ENCODE measurements around the gene THUMPD2.

THUMPD2 gene

DNA sequence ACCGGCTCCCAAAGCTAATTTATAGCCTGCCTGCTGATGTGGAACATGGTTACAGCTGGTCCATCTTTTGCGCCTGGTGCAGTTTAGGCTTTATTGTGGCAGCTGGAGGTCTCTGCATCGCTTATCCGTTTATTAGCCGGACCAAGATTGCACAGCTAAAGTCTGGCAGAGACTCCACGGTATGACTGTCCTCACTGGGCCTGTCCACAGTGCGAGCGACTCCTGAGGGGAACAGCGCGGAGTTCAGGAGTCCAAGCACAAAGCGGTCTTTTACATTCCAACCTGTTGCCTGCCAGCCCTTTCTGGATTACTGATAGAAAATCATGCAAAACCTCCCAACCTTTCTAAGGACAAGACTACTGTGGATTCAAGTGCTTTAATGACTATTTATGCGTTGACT is 62.0 kb downstream of the THUMPD2 start:
- Histone ChIP-seq H2AFZ (ENCODE audit: low read length) (no peak overlapping the region), H3K79me1 (ENCODE audit: low read depth, low read length) (no peaks in the 10 kb centered on the region), H2BK15ac (ENCODE audit: low read length) (no peak overlapping the region), H3K27me3 (ENCODE audit: control insufficient read depth in 3 of 3, insufficient read depth in 3 of 3, low read depth in 1 of 3, low read length in 3 of 3) (no peaks in the 10 kb centered on the region), H2AK5ac (ENCODE audit: low read depth, low read length) (no peak overlapping the region), H3K4me1 (ENCODE audit: control insufficient read depth in 2 of 2, insufficient read depth in 1 of 2, low read depth in 1 of 2, low read length in 2 of 2) (peaks cover 0 to 2% of the 10 kb centered on the region in 2 donors), H3K4ac (ENCODE audit: low read length) (no peak overlapping the region), H2BK5ac (ENCODE audit: low read length) (no peak overlapping the region), H3K9me3 (replicated peaks in 1 of 2; ENCODE audit: control insufficient read depth in 2 of 2, insufficient read depth in 1 of 2, low read depth in 1 of 2, low read length in 2 of 2) (peaks cover 0 to 7% of the 10 kb centered on the region in 2 donors), H4K91ac (ENCODE audit: low read depth, low read length, poor library complexity) (no peak overlapping the region), H2BK12ac (ENCODE audit: low read length) (no peak overlapping the region), H2BK120ac (ENCODE audit: low read depth, low read length) (no peak overlapping the region), H3K18ac (ENCODE audit: low read length) (no peak overlapping the region), H3K27ac (replicated peaks; ENCODE audit: low read length) (no peak overlapping the region), H4K8ac (ENCODE audit: low read depth, low read length) (no peak overlapping the region), H3K36me3 (replicated peaks in 1 of 2; ENCODE audit: control insufficient read depth in 2 of 2, insufficient read depth in 2 of 2, low read length in 2 of 2) (peaks cover 0 to 73% of the 10 kb centered on the region in 2 donors), H3K4me2 (ENCODE audit: insufficient read depth, low read length, poor library complexity, severe bottlenecking) (no peak overlapping the region), H3K9ac (ENCODE audit: low read depth, low read length, poor library complexity) (no peak overlapping the region), H3K23ac (ENCODE audit: low read depth, low read length, poor library complexity) (no peak overlapping the region), H3K4me3 (ENCODE audit: low read length in 2 of 2) (no peak overlapping the region), H3K14ac (ENCODE audit: low read length) (no peak overlapping the region)
- no CpG with 5 or more reads among the region's 12 CpGs for WGBS, 2 donors (ENCODE audit: extremely low coverage in 2 of 2, insufficient read length in 2 of 2, insufficient replicate concordance in 1 of 2)
- no peak for DNase-seq (ENCODE audit: low spot score)

GRCh38 chr2:39715822-39716221 is 63.2 kb downstream of the THUMPD2 start:
- no CpG with 5 or more reads among the region's 3 CpGs for WGBS, 2 donors (ENCODE audit: extremely low coverage in 2 of 2, insufficient read length in 2 of 2, insufficient replicate concordance in 1 of 2)
- no peak overlapping the region for H2AK5ac ChIP-seq (ENCODE audit: low read depth, low read length)
- H3K4ac ChIP-seq (ENCODE audit: low read length): no peak overlapping the region
- no peak overlapping the region for H2BK12ac ChIP-seq (ENCODE audit: low read length)
- peaks cover 0 to 86% of the 10 kb centered on the region in 2 donors for H3K36me3 ChIP-seq (replicated peaks in 1 of 2; ENCODE audit: control insufficient read depth in 2 of 2, insufficient read depth in 2 of 2, low read length in 2 of 2)
- no peak overlapping the region for H3K4me3 ChIP-seq (ENCODE audit: low read length in 2 of 2)
- H4K91ac ChIP-seq (ENCODE audit: low read depth, low read length, poor library complexity): no peak overlapping the region
- no peak overlapping the region for H2BK5ac ChIP-seq (ENCODE audit: low read length)
- H3K18ac ChIP-seq (ENCODE audit: low read length): no peak overlapping the region
- H3K9ac ChIP-seq (ENCODE audit: low read depth, low read length, poor library complexity): no peak overlapping the region
- H2BK120ac ChIP-seq (ENCODE audit: low read depth, low read length): no peak overlapping the region
- H3K27me3 ChIP-seq (ENCODE audit: control insufficient read depth in 3 of 3, insufficient read depth in 3 of 3, low read depth in 1 of 3, low read length in 3 of 3): no peaks in the 10 kb centered on the region
- H2AFZ ChIP-seq (ENCODE audit: low read length): no peak overlapping the region
- no peaks in the 10 kb centered on the region for H3K79me1 ChIP-seq (ENCODE audit: low read depth, low read length)
- no peak overlapping the region for H3K4me2 ChIP-seq (ENCODE audit: insufficient read depth, low read length, poor library complexity, severe bottlenecking)
- no peak for DNase-seq (ENCODE audit: low spot score)
- H3K27ac ChIP-seq (replicated peaks; ENCODE audit: low read length): no peak overlapping the region
- no peak overlapping the region for H2BK15ac ChIP-seq (ENCODE audit: low read length)
- no peak overlapping the region for H3K23ac ChIP-seq (ENCODE audit: low read depth, low read length, poor library complexity)
- no peaks in the 10 kb centered on the region for H3K4me1 ChIP-seq (ENCODE audit: control insufficient read depth in 2 of 2, insufficient read depth in 1 of 2, low read depth in 1 of 2, low read length in 2 of 2)
- H3K14ac ChIP-seq (ENCODE audit: low read length): no peak overlapping the region
- H3K9me3 ChIP-seq (replicated peaks in 1 of 2; ENCODE audit: control insufficient read depth in 2 of 2, insufficient read depth in 1 of 2, low read depth in 1 of 2, low read length in 2 of 2): peaks cover 0 to 7% of the 10 kb centered on the region in 2 donors
- H4K8ac ChIP-seq (ENCODE audit: low read depth, low read length): no peak overlapping the region

- H2BK15ac ChIP-seq (ENCODE audit: low read length): no peak overlapping the region
- peaks cover 0 to 7% of the 10 kb centered on the region in 2 donors for H3K9me3 ChIP-seq (replicated peaks in 1 of 2; ENCODE audit: control insufficient read depth in 2 of 2, insufficient read depth in 1 of 2, low read depth in 1 of 2, low read length in 2 of 2)
- no peaks in the 10 kb centered on the region for H3K4me1 ChIP-seq (ENCODE audit: control insufficient read depth in 2 of 2, insufficient read depth in 1 of 2, low read depth in 1 of 2, low read length in 2 of 2)
- no peak overlapping the region for H3K14ac ChIP-seq (ENCODE audit: low read length)
- H3K4me2 ChIP-seq (ENCODE audit: insufficient read depth, low read length, poor library complexity, severe bottlenecking): no peak overlapping the region
- no peak overlapping the region for H2AK5ac ChIP-seq (ENCODE audit: low read depth, low read length)
- H2BK120ac ChIP-seq (ENCODE audit: low read depth, low read length): no peak overlapping the region
- H3K23ac ChIP-seq (ENCODE audit: low read depth, low read length, poor library complexity): no peak overlapping the region
- no peak overlapping the region for H2BK12ac ChIP-seq (ENCODE audit: low read length)
- no peak overlapping the region for H4K91ac ChIP-seq (ENCODE audit: low read depth, low read length, poor library complexity)
- no peak overlapping the region for H3K9ac ChIP-seq (ENCODE audit: low read depth, low read length, poor library complexity)
- H3K18ac ChIP-seq (ENCODE audit: low read length): no peak overlapping the region
- no peak overlapping the region for H2AFZ ChIP-seq (ENCODE audit: low read length)
- no peak overlapping the region for H3K4ac ChIP-seq (ENCODE audit: low read length)
- H3K36me3 ChIP-seq (replicated peaks in 1 of 2; ENCODE audit: control insufficient read depth in 2 of 2, insufficient read depth in 2 of 2, low read length in 2 of 2): peaks cover 0 to 93% of the 10 kb centered on the region in 2 donors
- no peak overlapping the region for H4K8ac ChIP-seq (ENCODE audit: low read depth, low read length)
- no peaks in the 10 kb centered on the region for H3K79me1 ChIP-seq (ENCODE audit: low read depth, low read length)
- no peak overlapping the region for H2BK5ac ChIP-seq (ENCODE audit: low read length)
- no peak overlapping the region for H3K4me3 ChIP-seq (ENCODE audit: low read length in 2 of 2)
- DNase-seq (ENCODE audit: low spot score): no peak
- H3K27me3 ChIP-seq (ENCODE audit: control insufficient read depth in 3 of 3, insufficient read depth in 3 of 3, low read depth in 1 of 3, low read length in 3 of 3): no peaks in the 10 kb centered on the region
- no peak overlapping the region for H3K27ac ChIP-seq (replicated peaks; ENCODE audit: low read length)
Observed at GRCh38 chr2:39715095-39715494, 64.0 kb downstream of the THUMPD2 start.

DNA sequence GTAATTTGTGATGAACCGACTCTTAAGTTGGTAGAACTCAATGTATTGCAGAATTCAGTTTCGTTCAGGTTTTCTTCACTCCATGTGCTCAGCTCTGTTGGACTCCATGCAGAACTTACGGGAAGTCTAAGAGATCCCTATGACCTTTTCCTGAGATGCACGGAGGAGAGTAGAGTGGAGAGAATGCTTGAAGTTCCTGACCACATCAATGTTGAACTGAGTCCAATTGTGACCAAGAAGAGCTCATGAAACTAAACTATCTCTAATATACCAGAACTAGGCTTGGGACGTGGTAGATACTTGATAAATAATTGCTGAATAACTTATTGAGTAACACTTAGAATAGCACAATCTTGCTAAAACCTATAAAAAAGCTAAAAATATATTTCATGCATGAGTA is 66.1 kb downstream of the THUMPD2 start:
- Histone ChIP-seq H4K8ac (ENCODE audit: low read depth, low read length) (no peak overlapping the region), H3K9ac (ENCODE audit: low read depth, low read length, poor library complexity) (no peak overlapping the region), H2BK12ac (ENCODE audit: low read length) (no peak overlapping the region), H2BK15ac (ENCODE audit: low read length) (no peak overlapping the region), H3K27me3 (ENCODE audit: control insufficient read depth in 3 of 3, insufficient read depth in 3 of 3, low read depth in 1 of 3, low read length in 3 of 3) (no peaks in the 10 kb centered on the region), H2BK120ac (ENCODE audit: low read depth, low read length) (no peak overlapping the region), H3K4me2 (ENCODE audit: insufficient read depth, low read length, poor library complexity, severe bottlenecking) (no peak overlapping the region), H3K4ac (ENCODE audit: low read length) (no peak overlapping the region), H3K23ac (ENCODE audit: low read depth, low read length, poor library complexity) (no peak overlapping the region), H2BK5ac (ENCODE audit: low read length) (no peak overlapping the region), H2AK5ac (ENCODE audit: low read depth, low read length) (no peak overlapping the region), H2AFZ (ENCODE audit: low read length) (no peak overlapping the region), H3K27ac (replicated peaks; ENCODE audit: low read length) (no peak overlapping the region), H3K4me3 (ENCODE audit: low read length in 2 of 2) (no peak overlapping the region), H3K36me3 (replicated peaks in 1 of 2; ENCODE audit: control insufficient read depth in 2 of 2, insufficient read depth in 2 of 2, low read length in 2 of 2) (peaks cover 0 to 93% of the 10 kb centered on the region in 2 donors), H4K91ac (ENCODE audit: low read depth, low read length, poor library complexity) (no peak overlapping the region), H3K14ac (ENCODE audit: low read length) (no peak overlapping the region), H3K9me3 (replicated peaks in 1 of 2; ENCODE audit: control insufficient read depth in 2 of 2, insufficient read depth in 1 of 2, low read depth in 1 of 2, low read length in 2 of 2) (peaks cover 0 to 19% of the 10 kb centered on the region in 2 donors), H3K79me1 (ENCODE audit: low read depth, low read length) (no peaks in the 10 kb centered on the region), H3K4me1 (ENCODE audit: control insufficient read depth in 2 of 2, insufficient read depth in 1 of 2, low read depth in 1 of 2, low read length in 2 of 2) (no peaks in the 10 kb centered on the region), H3K18ac (ENCODE audit: low read length) (no peak overlapping the region)
- WGBS, 2 donors (ENCODE audit: extremely low coverage in 2 of 2, insufficient read length in 2 of 2, insufficient replicate concordance in 1 of 2): no CpG with 5 or more reads among the region's 5 CpGs
- no peak for DNase-seq (ENCODE audit: low spot score)

Measured in neuronal stem cell (in vitro differentiated cells).